Stomach smooth muscle (tissue), 2 donors: ENCODE data around the gene SIRT4.
"Not testable (repeated sequence)": the region's sequence is repeated elsewhere in the genome, so short reads cannot be mapped to it uniquely, and the experiment has no call there.

Experiments used
- H3K27ac ChIP-seq: one replicate; pipeline ENCODE4 v1.7.0; 2013; ENCODE audit warnings: mild to moderate bottlenecking, low read length, inconsistent platforms
- H3K27me3 ChIP-seq, 2 donors: one replicate each; pipeline ENCODE4 v1.7.0; 2013; ENCODE audit warnings: low read length in 2 of 2; ENCODE audit not compliant: insufficient read depth in 2 of 2, control insufficient read depth in 1 of 2
- H3K36me3 ChIP-seq, 2 donors: one replicate each; pipeline ENCODE4 v1.7.0; 2013; ENCODE audit warnings: low read length in 2 of 2; ENCODE audit not compliant: control insufficient read depth in 2 of 2, insufficient read depth in 2 of 2
- H3K4me1 ChIP-seq: one replicate; pipeline ENCODE4 v1.7.0; 2013; ENCODE audit warnings: low read length; ENCODE audit not compliant: control insufficient read depth, insufficient read depth
- H3K4me3 ChIP-seq, 2 donors: one replicate each; pipeline ENCODE4 v1.7.0; 2013; ENCODE audit warnings: low read length in 2 of 2
- H3K9ac ChIP-seq, 2 donors: one replicate each; pipeline ENCODE4 v1.7.0; 2013; ENCODE audit warnings: low read length in 2 of 2, mild to moderate bottlenecking in 1 of 2
- H3K9me3 ChIP-seq, 2 donors: one replicate each; pipeline ENCODE4 v1.7.0; 2013; ENCODE audit warnings: low read length in 2 of 2; ENCODE audit not compliant: control insufficient read depth in 2 of 2
- donor health status: healthy.
- donor health status: Pancreatic carcinoma.

SIRT4 gene

DNA sequence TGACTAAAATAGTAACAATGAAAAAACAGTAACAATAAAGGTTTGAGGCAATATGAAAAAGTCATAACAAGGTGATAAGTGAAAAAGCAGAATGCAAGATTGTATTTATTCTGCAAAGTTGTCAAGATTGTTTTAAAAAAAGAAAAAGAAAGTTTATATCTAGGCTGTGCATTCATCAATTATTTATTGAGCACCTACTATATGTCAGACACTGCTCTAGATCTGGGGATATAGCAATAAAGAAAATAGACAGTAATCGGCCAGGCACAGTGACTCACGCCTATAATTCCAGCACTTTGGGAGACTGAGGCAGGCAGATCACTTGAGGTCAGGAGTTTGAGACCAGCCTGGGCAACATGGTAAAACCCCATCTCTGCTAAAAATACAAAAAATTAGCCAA is 21.7 kb downstream of the SIRT4 start:
- peaks cover 0 to 2% of the 10 kb centered on the region in 2 donors for H3K27me3 ChIP-seq
- H3K36me3 ChIP-seq: no peaks in the 10 kb centered on the region
- H3K9me3 ChIP-seq: no peaks in the 10 kb centered on the region
- no peaks in the 10 kb centered on the region for H3K4me1 ChIP-seq
- H3K9ac ChIP-seq: no peak overlapping the region
- no peak overlapping the region for H3K4me3 ChIP-seq
- no peak overlapping the region for H3K27ac ChIP-seq

DNA sequence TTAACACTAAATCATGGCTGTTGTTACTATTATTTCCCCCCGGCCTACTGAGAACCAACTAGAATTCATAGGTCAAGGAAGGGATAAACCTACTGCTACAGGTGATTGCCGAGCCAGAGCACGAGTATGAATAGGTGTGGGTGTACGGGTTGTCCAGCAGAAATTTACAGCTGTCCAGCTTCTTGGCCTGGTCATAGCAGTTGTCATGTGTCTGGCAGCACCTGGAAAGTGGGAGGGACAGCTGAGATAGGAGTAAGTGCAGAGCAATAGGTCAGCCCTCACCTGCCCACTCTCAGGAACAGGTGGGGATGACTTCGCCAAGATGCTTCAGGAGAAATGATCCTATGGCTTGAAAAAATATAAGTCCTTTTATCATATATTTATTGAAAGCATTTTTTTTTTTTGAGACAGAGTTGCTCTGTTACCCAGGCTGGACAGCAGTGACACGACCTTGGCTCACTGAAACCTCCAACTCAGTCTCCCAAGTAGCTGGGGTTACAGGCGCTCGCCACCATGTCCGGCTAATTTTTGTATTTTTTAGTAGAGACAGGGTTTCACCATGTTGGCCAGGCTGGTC is 22.8 kb downstream of the SIRT4 start:
- no peak overlapping the region for H3K27ac ChIP-seq
- no peaks in the 10 kb centered on the region for H3K9me3 ChIP-seq
- no peaks in the 10 kb centered on the region for H3K36me3 ChIP-seq
- H3K4me1 ChIP-seq: no peaks in the 10 kb centered on the region
- no peak overlapping the region for H3K9ac ChIP-seq
- H3K27me3 ChIP-seq: peaks cover 0 to 2% of the 10 kb centered on the region in 2 donors
- no peak overlapping the region for H3K4me3 ChIP-seq

DNA sequence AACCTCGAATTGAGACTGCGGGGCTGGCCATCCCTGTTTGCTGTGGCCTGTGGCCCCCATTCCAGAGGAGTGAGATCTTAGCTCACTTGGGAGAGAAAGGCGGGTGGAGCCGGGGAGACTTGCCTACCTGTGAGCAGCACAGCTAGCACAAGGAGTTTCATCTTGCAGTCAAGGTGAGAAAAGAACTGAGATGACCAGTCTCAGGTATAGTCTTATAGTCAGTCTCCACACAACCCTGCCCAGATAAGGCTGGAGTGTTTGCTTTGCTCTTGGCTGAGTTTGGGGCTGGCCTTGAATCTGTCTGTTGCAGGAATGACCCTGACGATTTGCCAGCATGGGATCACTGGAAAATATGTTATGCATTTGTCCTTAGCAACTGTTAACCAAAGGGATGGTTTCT is 25.5 kb downstream of the SIRT4 start, which contains the start of gene PLA2G1B:
Gene PLA2G1B (minus strand): TSS at position 187 of the 400 bp plus-strand sequence. CDS start 26 bp downstream, at position 161.
- H3K4me3 ChIP-seq: no peak within 1 kb of the TSS
- no peaks in the 10 kb centered on the region for H3K36me3 ChIP-seq
- no peak within 1 kb of the TSS for H3K27ac ChIP-seq
- H3K4me1 ChIP-seq: no peaks in the 10 kb centered on the region
- no peak within 1 kb of the TSS for H3K9ac ChIP-seq
- no peaks in the 10 kb centered on the region for H3K9me3 ChIP-seq
- H3K27me3 ChIP-seq: no peaks in the 10 kb centered on the region

DNA sequence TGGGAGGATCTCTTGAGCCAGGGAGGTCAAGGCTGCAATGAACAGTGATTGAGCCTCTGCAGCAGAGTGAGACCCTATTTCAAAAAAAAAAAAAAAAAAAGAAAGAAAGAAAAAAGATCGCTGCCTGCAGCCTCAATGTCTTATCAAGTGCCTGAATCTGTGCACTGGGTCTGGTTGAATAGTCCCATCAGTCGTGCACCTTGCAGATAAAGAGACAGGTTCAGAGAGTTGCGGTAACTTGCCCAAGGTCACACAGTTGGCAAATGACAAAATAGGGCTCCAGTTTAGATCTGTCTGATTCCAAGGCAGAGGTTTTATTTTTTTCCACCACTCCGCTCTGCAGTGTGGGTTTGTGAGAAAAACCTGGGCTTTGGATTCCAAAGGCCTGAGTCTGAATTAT is 26.1 kb downstream of the SIRT4 start:
- Histone ChIP-seq H3K4me3 (no peak overlapping the region), H3K9me3 (no peaks in the 10 kb centered on the region), H3K27me3 (no peaks in the 10 kb centered on the region), H3K4me1 (no peaks in the 10 kb centered on the region), H3K9ac (no peak overlapping the region), H3K36me3 (no peaks in the 10 kb centered on the region), H3K27ac (no peak overlapping the region)

DNA sequence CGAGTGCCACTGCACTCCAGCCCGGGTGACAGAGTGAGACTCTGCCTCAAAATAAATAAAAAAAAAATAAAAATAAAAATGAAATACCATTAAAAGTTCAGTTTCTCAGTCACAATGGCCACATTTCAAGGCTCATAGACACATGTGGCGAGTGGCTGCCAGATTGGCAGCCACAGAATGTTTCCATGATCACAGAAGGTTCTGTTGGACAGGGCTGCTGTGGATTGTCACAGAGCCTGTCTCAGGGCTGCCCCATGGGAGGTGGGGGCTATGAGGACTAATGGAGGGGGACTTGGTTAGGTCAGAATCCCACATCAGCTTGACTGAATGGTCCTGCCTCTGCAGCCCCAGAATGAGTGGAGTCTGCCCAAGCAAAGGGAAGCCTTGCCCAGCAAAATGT is 29.3 kb downstream of the SIRT4 start:
- Histone ChIP-seq H3K4me3 (no peak overlapping the region), H3K36me3 (no peaks in the 10 kb centered on the region), H3K4me1 (no peaks in the 10 kb centered on the region), H3K27me3 (no peaks in the 10 kb centered on the region), H3K9ac (no peak overlapping the region), H3K9me3 (no peaks in the 10 kb centered on the region), H3K27ac (no peak overlapping the region)

DNA sequence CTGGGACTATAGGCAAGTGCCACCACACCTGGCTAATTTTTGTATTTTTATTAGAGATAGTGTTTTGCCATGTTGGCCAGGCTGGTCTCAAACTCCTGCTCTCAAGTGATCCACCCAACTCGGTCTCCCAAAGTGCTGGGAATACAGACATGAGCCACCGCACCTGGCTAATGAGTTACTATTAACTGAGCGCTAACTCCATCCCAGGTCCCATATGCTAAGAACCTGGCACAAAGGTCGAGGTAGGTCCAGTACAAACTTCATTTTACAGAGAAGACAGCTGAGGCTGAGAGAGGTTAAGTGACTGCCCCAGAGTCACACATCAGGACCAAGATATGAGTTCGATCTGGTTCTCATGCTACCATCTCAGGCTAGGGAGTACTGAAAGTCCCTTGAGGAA is 29.9 kb downstream of the SIRT4 start:
- H3K27ac ChIP-seq: no peak overlapping the region
- no peak overlapping the region for H3K4me3 ChIP-seq
- H3K9ac ChIP-seq: no peak overlapping the region
- H3K9me3 ChIP-seq: no peaks in the 10 kb centered on the region
- H3K36me3 ChIP-seq: no peaks in the 10 kb centered on the region
- H3K4me1 ChIP-seq: no peaks in the 10 kb centered on the region
- H3K27me3 ChIP-seq: no peaks in the 10 kb centered on the region

DNA sequence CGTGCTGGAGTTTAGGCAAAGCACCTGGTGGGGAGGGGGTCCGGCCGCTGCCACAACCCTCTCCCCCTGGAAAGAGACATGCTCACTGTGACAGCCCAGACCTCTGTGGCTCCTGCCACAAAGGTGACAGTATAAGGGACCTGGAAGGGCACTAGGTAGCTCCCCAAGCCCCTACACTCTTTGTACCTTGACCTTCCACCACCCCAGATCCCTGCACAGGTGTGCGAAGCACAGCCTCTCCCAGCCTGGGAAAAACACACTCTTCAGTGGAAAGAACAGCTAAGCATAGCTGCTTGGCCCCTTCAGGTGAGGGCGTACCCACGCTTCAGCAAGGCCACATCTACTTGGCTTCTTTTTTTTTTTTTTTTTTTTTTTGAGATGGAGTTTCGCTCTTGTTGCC is 30.4 kb downstream of the SIRT4 start:
- no peak overlapping the region for H3K4me3 ChIP-seq
- H3K9me3 ChIP-seq: no peaks in the 10 kb centered on the region
- H3K27me3 ChIP-seq: no peaks in the 10 kb centered on the region
- no peaks in the 10 kb centered on the region for H3K36me3 ChIP-seq
- no peaks in the 10 kb centered on the region for H3K4me1 ChIP-seq
- no peak overlapping the region for H3K27ac ChIP-seq
- H3K9ac ChIP-seq: no peak overlapping the region

DNA sequence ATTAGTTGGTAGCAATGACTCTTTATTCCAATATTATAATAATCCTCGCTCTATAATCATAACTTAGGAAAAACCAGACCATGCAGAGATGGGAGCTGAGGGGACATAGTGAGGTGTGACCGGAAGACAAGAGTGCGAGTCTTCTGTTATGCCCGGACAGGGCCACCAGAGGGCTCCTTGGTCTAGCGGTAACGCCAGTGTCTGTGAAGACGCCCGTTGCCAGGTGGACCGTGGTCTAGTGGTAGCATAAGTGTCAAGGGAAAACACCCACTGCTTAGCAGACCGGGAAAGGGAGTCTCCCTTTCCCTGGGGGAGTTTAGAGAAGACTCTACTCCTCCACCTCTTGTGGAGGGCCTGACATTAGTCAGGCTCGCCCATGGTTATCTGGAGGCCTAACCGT is 33.3 kb downstream of the SIRT4 start:
- H3K36me3 ChIP-seq, H3K4me1 ChIP-seq, H3K9ac ChIP-seq, H3K27ac ChIP-seq, H3K9me3 ChIP-seq, H3K4me3 ChIP-seq, H3K27me3 ChIP-seq: not testable (repeated sequence)

DNA sequence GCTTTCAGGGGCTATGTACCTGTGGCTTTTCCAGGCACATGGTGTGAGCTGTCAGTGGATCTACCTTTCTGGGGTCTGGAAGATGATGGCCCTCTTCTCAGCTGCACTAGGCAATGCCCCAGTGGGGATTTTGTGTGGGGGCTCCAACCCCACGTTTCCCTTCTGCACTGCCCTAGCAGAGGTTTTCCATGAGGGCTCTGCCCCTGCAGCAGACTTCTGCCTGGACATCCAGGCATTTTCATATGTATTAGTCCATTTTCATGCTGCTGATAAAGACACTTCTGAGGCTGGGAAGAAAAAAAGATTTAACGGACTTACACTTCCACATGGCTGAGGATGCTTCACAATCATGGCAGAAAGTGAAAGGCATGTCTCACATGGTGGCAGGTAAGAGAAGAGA is 34.3 kb downstream of the SIRT4 start:
- not testable (repeated sequence) for H3K27ac ChIP-seq, H3K4me3 ChIP-seq, H3K9ac ChIP-seq, H3K4me1 ChIP-seq, H3K36me3 ChIP-seq, H3K9me3 ChIP-seq, H3K27me3 ChIP-seq

DNA sequence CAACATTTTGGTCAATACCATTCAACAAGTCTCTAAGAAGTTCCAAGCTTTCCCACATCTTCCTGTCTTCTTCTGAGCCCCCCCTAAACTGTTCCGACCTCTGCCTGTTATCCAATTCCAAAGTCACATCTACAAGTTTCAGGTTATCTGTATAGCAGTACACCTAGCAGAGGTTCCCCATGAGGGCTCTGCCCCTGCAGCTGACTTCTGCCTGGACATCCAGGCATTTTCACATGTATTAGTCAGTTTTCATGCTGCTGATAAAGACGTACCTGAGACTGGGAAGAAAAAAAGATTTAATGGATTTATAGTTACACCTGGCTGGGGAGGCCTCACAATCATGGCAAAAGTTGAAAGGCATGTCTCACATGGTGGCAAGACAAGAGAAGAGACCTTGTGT is 35.6 kb downstream of the SIRT4 start:
- H3K27ac ChIP-seq: no peak overlapping the region
- no peak overlapping the region for H3K4me3 ChIP-seq
- no peaks in the 10 kb centered on the region for H3K27me3 ChIP-seq
- no peak overlapping the region for H3K9ac ChIP-seq
- no peaks in the 10 kb centered on the region for H3K4me1 ChIP-seq
- H3K9me3 ChIP-seq: no peaks in the 10 kb centered on the region
- no peaks in the 10 kb centered on the region for H3K36me3 ChIP-seq

DNA sequence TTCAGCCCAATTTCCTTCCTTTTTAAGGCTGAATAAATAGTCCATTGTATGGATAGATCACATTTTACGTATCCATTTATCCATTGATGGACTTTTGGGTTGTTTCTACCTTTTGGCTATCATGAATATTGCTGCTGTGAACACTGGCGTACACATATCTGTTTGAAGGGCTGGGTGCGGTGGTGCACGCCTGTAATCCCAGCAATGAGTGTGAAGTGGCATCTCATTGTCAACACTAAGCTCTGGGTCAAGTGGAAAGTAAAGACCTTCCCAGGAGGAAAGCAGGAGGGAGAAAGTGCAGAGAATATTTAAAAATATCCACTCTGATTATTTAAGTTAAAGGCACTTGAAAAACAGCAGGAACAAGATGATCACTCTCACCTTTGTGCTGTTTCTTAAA is 37.1 kb downstream of the SIRT4 start:
- H3K27ac ChIP-seq: no peak overlapping the region
- H3K9me3 ChIP-seq: no peaks in the 10 kb centered on the region
- no peaks in the 10 kb centered on the region for H3K4me1 ChIP-seq
- H3K36me3 ChIP-seq: no peaks in the 10 kb centered on the region
- H3K4me3 ChIP-seq: no peak overlapping the region
- no peaks in the 10 kb centered on the region for H3K27me3 ChIP-seq
- no peak overlapping the region for H3K9ac ChIP-seq
